ENCODE results near the gene SCD5.

GRCh38 chr4:82737354-82737753 lies 61.2 kb downstream of the SCD5 start:
- TF ChIP-seq POLR2A (IDR thresholded peaks at IDR 0.05) (no peak), CTCF (IDR thresholded peaks at IDR 0.05) (no peak)
